SKM-1 (cell line): ENCODE measurements around the gene PSMC5.
"Not testable (repeated sequence)": the region's sequence is repeated elsewhere in the genome, so short reads cannot be mapped to it uniquely, and the experiment has no call there.

Experiments used
- DNase-seq: peaks from one replicate; lab custom pipeline; 2025; ENCODE audit not compliant: unreplicated experiment; lab: John Stamatoyannopoulos, UW

The PSMC5 gene

DNA sequence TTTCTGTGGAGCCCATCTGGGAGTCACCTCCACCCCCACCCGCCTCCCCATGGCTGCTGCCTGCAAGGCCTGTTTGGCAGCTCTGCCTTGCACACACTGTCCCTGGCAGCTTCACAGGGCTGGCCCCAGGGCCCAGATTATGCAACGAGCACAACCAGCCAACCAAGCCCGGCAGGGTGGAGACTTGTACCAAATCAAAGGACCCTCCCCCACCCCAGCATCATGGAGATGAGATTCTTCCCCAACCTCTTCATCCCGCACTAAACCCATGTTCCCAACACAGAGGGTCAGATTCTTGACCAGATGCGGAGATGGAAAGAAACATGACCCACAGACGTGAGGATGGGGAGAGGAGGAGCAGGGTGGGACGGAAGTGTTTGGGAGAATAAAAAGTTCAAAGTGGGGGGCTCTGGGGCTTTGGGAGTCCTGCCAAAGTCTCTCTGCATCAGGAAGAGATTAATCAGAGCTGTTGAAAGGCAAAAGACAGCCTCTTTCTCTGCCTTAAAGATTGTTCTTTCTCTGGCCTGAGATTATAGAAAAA lies 11.5 kb downstream of the PSMC5 start:
- DNase-seq: no peak

DNA sequence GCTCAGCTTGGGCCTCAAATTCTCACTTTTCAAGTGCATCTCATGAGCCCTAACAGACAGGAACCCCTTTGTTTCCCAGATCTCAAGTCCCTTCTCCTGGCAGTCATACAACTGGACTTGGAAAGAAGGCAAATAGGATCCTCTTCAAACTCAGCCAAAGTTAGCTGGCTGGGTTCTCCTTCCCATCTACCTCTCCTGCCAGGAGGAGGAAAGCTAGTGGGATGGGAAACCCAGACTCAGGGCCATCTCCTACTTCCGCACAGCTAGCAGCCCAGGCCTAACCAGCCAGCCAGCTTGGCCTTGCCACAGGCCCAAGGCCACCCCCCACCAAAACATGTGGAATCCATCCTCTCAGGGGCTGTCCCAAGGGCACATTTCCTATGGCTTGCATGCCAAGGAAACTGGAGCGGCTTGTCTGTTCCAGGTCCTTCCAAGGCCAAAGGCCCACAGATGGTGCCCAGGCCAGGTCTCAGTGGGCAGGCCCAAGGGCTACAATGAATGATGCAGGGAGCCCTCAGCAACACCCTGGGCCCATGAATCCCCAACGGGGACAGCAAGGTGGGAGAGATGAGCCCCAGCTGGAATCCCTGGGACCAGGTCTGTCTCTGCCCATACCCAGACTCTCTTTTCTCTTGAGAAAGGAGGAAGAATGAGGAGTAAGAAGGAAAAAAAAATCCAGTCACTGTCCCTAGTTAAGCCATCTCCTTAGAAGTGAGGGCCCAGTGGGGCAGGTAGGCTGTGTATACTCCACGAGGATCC lies 13.5 kb downstream of the PSMC5 start:
- no peak for DNase-seq

DNA sequence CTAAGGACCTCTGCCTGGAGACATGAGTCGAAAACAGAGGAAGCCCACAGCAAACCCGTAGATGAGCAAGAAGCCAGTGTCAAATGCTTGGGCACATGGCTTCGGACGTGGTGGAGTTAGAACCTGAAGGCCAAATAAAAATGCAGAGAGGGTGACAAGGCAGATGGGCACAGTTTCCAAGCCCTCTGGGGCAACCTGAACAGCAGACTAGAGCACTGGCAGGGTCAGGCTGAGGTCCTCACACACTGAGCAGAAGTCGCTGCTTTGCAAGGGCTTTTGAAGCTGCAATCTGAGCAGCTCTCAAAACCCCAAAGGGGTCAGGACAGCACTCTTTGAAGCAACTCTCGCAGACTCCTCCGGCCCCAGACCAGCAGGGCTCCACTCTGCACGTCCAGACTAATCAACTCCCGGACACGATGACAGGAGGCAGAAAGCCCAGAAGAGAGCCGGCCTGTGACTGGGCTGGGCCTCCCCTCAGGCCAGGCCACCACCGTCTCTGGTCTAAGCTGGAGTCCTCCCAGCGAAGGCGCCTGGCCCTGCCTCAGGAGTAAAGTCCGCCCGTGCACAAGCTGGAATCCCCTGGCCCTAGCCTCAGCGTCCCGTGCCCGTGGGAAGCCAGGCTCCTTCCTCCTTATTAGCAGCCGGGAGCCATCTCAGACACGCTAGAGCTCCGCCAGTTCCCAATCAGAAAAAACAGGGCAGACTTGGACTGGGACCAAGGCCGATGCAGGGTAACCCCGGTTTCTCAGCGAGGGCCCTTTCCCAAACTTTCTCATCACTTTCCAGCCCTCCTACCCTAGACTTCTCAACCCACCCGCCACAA lies 14.3 kb downstream of the PSMC5 start:
- DNase-seq: no peak

DNA sequence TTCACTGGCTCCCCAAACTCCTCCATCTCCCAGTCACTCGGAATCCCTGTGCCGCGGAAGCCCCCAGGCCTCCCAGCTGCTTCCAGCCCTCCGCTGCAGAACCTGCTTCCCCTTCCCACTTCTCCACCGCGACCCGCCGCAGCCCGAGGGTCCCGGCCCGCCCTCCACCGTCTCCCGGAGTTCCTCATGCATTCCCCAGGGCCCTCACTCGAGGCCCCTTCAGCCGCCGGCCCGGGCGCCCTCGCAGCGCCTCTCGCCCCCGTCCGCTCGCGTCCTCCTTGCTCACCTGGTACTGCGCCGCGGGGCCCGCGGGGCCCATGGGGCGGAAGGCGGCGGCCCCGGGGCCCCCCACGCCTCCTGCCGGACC lies 14.9 kb downstream of the PSMC5 start:
- no peak for DNase-seq

DNA sequence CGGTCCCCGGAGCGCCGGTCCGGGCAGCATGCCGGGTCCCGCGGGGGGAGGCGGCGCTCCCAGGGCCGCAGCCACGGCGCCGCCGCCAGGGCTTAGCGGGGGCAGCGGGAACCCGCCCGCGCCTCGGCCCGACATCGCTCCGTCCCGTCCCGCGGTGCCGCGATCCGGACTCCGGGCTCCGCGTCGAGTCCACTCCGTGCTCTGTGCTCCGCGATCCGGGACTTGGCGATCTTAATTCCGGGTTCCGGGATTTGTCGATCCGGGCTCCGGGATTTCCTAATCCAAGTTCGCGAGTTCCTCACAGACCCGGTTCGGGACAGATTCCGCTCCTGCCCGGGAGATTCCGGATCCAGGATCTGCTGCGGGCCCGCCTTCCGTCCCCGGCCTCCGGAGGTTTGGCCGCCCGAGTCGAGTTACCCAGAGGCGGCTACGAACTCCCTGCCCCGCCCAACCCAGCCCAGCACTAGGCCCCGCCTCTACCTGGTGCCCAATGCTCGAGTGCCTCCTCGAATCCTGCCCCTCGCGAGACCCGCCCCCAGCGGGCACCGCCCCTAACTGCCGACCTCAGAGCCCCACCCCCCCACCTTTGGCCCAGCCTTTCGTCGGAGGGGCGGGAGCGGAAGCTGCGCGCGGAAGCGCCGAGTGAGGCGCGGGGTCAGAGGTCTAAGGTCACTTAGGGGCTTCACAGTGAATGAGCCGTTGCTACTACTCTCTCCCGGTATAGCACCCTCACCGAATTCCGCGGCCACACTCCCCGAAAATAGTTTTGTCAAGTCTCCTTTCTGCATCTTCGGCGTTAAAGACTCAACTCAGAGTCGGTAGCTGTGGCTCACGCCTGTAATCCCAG lies 15.5 kb downstream of the PSMC5 start, which contains the start of gene SMARCD2:
TSS of gene SMARCD2 (minus strand) at position 146 of the 847 bp plus-strand sequence. CDS start at position 135, 11 bp downstream.
- DNase-seq: peak; percentile 96

DNA sequence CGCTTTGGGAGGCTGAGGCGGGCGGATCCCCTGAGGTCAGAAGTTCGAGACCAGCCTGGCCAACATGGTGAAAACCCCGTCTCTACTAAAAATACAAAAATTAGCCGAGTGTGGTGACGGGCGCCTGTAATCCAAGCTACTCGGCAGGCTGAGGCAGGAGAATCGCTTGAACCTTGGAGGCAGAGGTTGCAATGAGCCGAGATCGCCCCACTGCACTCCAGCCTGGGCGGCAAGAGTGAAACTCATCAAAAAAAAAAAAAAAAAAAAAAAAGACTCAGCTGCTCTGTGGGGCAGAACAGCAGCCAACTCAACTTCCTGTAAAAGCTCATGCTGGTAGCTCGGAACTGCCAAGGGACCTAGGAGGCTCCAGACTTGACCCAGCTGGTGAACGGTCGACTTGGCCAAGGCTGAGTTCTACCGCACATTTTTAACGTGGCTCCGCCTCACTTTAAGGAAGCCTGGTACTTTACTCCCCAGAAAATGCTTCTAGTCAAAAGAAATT lies 16.2 kb downstream of the PSMC5 start:
- not testable (repeated sequence) for DNase-seq

DNA sequence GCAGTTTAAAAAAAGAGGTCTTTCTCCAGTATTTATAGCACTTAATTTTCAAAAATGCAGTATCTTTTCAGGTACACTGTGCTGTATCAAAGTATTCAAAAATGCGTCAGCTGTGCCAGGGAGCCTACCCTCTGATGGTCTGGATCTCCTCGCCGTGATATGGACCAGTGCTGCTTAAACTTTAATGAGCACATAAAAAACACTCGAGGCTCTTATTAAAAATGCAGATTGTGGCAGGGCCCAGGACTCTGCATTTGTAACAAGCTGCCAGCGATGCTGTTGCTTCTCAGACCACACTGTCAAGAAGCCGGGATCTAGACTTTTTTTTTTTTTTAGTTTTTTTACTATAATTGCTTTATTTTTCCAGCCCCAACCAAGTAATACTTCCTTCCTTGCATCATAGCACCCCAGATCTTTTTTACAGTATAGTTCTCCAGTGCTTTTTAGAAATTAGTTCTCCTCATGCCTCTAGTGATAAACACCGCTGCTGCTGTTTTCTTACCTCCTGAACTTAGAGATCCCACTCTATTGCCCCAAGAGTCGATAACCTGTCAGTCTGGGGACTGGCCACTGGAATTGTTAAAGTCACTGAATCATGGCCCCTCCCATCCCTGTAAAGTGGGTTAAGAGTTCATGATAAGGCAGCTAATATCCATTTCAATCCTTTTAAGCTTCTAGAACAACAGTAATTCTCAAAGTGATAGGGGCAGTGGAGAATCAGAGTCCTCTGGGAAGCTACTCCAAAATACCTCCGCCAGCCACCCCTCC lies 16.9 kb downstream of the PSMC5 start:
- DNase-seq: no peak

DNA sequence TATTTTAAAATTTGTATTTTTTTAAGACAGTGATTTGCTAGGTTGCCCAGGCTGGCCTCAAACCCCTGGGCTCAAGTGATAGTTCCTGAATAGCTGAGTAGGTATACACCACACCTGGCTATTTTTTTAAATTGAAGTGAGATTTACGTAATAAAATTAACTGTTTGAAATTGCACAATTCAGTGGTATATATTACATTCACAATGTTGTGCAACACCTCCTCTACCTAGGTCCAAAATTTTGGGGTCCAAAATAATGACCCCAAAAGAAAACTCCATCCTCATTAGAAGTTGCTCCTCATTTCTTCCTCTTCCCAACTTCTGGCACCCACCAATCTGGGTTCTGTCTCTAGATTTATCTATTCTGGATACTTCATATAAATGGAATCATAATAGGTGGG lies 18.3 kb downstream of the PSMC5 start:
- no peak for DNase-seq

DNA sequence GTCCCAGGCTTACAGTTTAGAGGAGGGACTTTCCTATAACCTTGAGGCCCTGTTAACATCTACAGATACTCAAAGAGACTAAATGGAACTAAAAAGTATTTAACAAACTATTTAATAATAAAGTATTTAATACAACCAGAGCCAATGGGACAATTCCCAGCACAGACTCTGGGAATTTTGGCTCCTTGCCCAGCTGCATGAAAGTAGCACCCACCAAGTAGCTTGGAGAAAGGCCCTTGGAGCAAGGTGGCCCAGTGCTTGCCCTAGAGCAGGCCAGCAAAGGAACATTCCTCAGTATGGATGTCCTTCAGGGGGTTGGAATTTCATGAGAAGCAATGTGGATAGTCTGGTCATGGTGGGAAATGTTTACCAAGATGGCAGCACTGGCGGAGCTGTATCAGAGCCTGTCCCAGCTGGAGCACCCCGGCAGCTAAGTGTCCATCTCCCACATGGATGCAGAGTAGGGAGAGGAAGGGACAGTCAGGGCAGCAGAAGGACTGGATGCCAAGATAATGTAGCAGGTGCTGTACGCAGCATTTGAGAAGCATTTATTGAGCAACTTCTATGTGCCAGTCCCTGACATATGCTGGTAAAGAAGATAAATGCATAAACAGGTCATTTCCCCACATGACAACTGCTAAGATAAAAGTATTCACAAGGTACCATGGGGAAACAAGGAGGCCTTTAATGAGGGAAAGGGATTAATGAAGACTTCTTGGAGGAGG lies 20.5 kb downstream of the PSMC5 start:
- no peak for DNase-seq

DNA sequence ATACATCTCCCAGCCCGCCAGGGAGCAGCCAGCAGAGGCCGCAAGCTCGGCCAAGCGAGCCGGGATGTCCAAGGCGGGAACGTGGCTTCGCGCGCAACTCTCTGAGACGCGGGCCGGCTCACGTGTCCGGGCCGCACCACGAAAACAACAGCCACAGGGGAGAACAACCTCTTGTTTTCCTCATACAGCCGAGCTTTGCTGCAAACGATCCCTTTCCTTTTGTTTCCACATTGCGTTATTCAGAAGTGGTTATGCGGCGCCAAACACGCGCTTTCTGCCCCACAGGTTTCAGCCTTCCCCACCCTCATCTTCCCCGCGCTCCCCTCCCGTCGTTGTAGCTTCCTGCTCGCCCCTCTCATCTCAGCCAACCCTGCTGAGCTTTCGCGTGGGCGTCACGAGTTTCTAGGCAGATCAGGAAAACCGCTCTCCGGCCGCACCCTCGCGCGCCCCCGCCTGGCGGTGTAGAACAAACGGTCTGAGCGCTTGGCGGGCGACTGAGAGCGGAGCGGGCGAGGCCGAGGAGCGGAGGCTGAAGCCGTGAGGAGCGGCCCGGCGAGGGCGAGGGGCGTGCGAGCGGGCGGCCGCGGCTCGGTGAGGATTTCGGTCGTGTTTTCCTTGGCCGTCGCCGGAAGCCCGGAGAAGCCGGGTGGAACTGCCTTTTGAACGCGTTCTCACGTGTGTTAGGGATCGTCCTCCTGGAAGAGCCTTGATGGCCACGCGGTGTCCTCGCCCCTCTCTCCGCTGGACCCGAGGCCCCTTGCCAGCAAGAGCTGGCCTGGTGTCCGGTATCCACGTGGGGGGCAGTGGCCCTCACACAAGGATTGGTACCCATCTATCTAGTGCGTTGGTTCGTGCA lies 21.8 kb downstream of the PSMC5 start:
- peak; percentile 91 for DNase-seq

DNA sequence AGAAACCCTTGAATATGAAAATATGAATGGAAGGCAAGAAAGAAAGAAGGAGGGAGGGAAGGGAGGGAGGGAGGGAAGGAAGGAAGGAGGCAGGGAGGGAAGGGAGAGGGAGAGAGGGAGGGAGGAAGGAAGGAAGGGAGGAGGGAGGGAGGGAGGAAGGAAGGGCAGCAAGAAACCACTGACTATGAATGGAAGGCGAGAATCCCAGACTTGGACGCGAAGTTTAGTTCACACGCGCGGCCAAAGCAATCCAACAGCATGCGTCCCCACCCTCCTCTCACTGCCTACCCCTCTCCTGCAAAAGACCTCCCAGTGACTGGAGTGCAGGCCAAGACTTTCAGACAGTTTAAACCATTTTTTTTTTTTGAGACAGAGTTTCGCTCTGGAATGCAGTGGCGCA lies 23.2 kb downstream of the PSMC5 start:
- DNase-seq: no peak

DNA sequence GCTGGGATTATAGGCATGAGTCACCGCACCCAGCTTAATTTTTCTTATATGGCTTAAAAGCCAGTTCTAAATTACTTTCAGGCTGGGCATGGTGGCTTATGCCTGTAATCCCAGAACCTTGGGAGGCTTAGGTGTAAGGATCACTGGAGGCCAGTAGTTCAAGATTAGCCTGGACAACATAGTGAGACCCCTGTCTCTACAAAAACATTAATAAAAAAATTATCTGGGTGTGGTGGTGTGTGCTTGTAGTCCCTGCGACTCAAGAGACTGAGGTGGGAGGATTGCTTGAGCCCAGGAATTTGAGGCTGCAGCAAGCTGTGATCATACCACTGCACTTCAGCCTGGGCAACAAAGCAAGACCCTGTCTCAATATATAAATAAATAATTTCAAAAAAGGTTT lies 26.0 kb downstream of the PSMC5 start:
- DNase-seq: no peak

DNA sequence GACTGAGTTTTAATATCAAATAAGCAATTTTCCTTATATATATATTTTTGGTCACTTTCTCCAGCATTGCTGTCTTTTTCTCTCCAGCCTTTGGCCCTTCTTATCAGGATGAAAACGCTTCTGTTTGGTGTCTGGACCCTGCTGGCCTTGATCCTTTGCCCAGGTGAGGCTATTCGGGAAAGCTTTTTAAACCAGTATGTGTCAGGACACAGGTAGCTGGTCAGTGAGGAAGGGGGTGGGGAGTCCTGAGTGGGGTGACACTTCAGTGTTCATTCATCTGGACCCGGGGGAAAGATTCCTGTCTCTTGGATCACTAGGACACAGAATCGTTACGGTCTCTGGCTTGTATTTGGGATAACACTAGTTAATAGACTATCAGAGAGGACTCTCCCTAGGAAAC lies 27.5 kb downstream of the PSMC5 start:
- no peak for DNase-seq

DNA sequence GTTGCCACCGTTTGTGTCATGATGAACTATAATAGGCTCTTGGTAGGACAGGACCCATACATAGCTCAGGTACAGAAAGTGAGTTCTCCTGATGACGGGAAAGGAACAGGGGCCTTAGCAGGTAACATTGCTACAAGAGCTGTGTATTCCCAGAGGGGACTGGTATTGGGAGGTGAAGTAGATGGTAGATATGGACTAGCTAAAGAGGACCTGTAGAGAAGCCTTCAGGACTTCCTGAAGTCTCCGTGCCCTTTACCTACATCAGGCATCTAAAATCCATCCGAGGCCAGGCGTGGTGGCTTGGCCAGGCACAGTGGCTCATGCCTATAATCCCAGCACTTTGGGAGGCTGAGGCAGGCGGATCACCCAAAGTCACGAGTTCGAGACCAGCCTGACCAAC lies 28.0 kb downstream of the PSMC5 start:
- DNase-seq: no peak

DNA sequence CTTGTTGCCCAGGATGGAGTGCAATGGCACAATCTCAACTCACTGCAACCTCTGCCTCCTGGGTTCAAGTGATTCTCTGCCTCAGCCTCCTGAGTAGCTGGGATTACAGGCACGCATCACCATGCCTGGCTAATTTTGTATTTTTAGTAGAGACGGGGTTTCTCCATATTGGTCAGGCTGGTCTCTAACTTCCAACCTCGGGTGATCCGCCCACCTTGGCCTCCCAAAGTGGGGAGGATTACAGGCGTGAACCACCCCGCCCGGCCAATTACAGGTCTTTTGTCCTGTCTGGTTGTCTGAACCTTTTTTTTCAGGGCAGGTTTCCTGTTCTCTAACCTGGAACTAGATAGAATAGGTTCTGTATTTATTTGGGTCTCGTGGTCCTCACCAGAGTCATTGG lies 29.2 kb downstream of the PSMC5 start:
- not testable (repeated sequence) for DNase-seq

DNA sequence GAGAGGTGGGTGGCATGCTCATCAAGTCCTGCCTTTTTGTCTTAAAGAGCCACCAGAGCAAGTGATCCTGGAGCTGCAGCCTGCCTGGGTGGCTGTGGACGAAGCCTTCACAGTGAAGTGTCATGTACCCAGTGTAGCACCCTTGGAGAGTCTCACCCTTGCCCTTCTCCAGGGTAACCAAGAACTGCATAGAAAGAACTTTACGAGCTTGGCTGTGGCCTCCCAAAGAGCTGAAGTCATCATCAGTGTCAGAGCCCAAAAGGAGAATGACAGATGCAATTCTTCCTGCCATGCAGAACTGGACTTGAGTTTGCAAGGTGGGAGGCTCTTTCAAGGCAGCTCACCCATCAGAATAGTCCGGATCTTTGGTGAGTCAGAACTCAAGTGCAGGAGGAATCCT lies 32.0 kb downstream of the PSMC5 start:
- no peak for DNase-seq

DNA sequence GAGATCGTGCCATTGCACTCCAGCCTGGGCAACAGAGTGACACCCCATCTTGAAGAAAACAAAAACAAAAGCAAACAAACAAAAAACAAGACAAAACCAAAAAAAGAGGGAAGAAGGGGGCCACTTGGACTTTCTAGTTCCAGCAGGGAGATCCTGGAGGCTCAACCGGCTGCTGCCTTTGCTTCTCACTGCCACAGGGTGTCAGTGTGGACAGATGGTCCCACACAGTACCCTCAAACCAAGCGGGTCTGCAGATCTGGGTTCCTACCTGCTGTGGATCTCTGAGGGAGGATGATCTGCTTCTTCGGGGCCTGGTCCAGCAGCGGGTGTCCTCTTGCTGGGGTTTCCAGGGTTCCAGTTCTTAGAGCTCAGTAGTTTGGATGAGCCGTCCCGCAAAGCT lies 39.4 kb downstream of the PSMC5 start:
- DNase-seq: not testable (repeated sequence)

DNA sequence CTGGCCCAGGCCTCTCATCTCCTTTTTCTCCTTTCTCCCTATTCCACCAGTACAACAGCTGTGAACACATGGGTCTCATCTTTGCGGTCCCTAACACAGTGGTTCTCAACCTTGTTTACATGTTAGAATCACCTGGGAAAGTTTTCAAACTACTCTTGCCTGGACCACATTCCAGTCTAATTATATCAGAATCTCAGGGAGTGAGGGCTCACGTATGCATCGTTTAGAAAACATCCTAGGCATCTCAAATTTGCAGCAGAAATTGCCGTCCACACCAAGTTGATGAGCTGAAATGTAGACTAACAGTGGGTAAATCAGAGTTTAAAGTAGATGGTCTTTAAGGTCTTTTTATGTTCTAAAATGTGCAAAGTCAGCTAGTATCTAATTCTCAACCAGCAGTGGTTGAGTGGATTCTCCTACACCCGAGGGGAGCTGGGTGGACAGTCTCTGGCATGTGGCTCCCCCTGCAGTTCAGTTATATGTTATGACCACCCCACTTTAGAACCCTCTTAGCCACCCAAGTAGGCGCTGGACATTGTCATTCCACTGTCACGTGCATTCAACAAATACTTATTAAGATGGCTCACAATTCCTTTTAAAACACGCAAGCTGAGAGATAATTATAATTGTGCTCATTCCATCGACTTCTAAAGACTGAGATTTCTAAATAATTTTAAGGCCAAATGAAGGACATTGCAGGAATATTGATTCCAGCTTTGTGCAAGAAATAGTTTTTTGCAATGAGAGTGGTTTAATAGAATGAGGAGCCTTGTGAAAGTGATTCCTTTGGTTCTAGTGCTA lies 42.5 kb downstream of the PSMC5 start:
- DNase-seq: not testable (repeated sequence)
